GM21526 (cell line): ENCODE data around the gene PTPRC.
A peak's percentile ranks its signal among the peaks of the same experiment; 100 is the strongest.
"Not testable (repeated sequence)": the region's sequence is repeated elsewhere in the genome, so short reads cannot be mapped to it uniquely, and the experiment has no call there.

ENCODE experiments used
- ATAC-seq: cut with Tn5 transposase; IDR thresholded peaks from one replicate; pipeline ENCODE4 v1.9.1; 2021; ENCODE audit warnings: moderate library complexity; ENCODE audit not compliant: unreplicated experiment, low FRiP score

The PTPRC gene

GRCh38 chr1:198638894-198639635 lies at the start of gene PTPRC:
TSS of gene PTPRC (plus strand) at chr1:198639040. CDS start at chr1:198639269, 229 bp downstream.
- ATAC-seq = peak; percentile 77

- ATAC-seq = no peak
Measured at GRCh38 chr1:198590454-198590853, 48.4 kb upstream of the PTPRC start.

- no peak for ATAC-seq
Measured at GRCh38 chr1:198595765-198596164, 43.1 kb upstream of the PTPRC start.

- ATAC-seq = peak; percentile 38
Measured at GRCh38 chr1:198597690-198598430, 41.0 kb upstream of the PTPRC start.

- peak; percentile 78 for ATAC-seq
Measured at GRCh38 chr1:198598796-198599321, 40.0 kb upstream of the PTPRC start.

- no peak for ATAC-seq
Measured at GRCh38 chr1:198599749-198600148, 39.1 kb upstream of the PTPRC start.

- no peak for ATAC-seq
Measured at GRCh38 chr1:198600906-198601305, 37.9 kb upstream of the PTPRC start.

GRCh38 chr1:198601310-198601709 lies 37.5 kb upstream of the PTPRC start:
- not testable (repeated sequence) for ATAC-seq

GRCh38 chr1:198601936-198602889 lies 36.6 kb upstream of the PTPRC start:
- no peak for ATAC-seq

- no peak for ATAC-seq
Measured at GRCh38 chr1:198604975-198605374, 33.9 kb upstream of the PTPRC start.

GRCh38 chr1:198605406-198605805 lies 33.4 kb upstream of the PTPRC start:
- no peak for ATAC-seq

- no peak for ATAC-seq
Measured at GRCh38 chr1:198606020-198606438, 32.8 kb upstream of the PTPRC start.

GRCh38 chr1:198607714-198608113 lies 31.1 kb upstream of the PTPRC start:
- no peak for ATAC-seq

GRCh38 chr1:198610362-198610761 lies 28.5 kb upstream of the PTPRC start:
- no peak for ATAC-seq

GRCh38 chr1:198611219-198611618 lies 27.6 kb upstream of the PTPRC start:
- no peak for ATAC-seq

GRCh38 chr1:198612471-198613260 lies 26.2 kb upstream of the PTPRC start:
- no peak for ATAC-seq

- ATAC-seq = no peak
Measured at GRCh38 chr1:198617406-198617805, 21.4 kb upstream of the PTPRC start.

- ATAC-seq = no peak
Measured at GRCh38 chr1:198619375-198620140, 19.3 kb upstream of the PTPRC start.

GRCh38 chr1:198620218-198620617 lies 18.6 kb upstream of the PTPRC start:
- ATAC-seq = no peak
